Limb (tissue), 2 donors: ENCODE measurements around the gene EXPH5.

Experiments used
- DNase-seq, 2 donors: peaks; one replicate each; pipeline ENCODE4 v3.0.0-alpha.2; 2016; ENCODE audit errors: extremely low spot score in 2 of 2

Gene EXPH5

DNA sequence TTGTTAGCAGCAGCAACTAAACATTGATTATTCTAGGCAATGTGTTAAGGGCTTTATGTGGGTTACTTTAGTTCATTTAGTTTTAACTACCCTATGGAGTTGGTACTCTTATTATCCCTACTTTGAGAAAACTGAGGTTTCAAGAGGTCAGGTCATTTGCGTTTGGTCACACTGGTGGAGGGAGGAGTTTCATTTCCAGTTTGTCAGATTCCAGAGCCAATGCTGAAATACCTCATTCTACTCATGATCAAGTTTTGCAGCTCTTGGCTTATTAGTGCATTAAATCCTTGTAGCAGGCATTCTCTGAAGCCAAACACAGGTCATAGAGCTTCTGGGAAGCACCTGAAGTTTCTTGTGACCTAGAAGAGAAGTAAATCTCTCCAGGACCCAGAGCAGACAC is 71.2 kb downstream of the EXPH5 start:
- no peak for DNase-seq

DNA sequence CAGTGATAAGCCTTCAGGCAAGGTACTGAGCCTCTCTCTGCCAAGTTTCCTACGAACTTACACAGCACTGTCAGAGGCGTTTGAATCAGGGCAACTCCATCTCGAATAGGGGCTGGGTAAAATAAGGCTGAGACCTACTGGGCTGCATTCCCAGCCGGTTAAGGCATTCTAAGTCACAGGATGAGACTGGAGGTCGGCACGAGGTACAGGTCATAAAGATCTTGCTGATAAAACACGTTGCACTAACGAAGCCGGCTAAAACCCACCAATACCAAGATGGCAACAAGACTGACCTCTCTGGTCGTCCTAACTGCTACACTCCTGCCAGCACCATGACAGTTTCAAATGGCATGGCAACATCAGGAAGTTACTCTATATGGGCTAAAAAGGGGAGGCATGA is 75.0 kb downstream of the EXPH5 start:
- no peak for DNase-seq

DNA sequence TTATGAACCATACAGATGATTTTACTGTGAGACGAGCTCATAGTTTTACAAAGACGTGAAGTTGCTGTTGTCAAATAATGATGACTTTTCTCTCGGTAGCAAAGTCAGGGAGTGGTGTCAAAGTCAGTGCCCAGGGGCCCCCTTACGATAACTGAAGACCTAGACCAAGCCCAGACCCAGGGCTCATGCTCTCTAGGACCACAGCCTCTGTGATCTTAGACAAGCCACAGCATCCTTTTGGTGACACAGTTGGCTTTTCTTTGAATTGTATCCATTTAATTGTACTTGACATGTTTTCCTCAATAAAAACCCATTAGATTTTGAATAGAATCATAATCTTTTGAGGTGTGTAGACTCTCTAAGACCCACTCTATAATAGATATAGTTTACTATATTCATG is 77.4 kb downstream of the EXPH5 start:
- DNase-seq, result no peak

DNA sequence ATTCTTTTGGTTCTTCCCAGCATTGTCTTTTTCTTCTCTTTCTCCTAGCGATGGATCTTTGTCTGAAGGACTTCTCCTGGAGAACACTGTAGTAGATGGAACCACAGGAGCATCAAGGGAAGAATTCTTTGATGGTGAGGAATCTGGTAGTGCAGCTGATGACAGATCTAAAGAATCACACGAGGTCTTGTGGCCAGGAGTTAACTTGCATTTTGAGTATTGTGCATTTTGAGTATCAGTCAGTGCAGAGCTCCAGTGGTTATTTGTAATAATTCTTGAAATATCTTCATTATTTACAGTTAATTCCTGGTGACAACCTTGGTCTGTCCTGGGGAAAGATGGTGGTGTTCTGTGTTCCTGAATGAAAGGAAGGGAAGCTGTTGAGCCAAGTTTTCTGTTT is 80.9 kb downstream of the EXPH5 start:
- DNase-seq, result no peak

DNA sequence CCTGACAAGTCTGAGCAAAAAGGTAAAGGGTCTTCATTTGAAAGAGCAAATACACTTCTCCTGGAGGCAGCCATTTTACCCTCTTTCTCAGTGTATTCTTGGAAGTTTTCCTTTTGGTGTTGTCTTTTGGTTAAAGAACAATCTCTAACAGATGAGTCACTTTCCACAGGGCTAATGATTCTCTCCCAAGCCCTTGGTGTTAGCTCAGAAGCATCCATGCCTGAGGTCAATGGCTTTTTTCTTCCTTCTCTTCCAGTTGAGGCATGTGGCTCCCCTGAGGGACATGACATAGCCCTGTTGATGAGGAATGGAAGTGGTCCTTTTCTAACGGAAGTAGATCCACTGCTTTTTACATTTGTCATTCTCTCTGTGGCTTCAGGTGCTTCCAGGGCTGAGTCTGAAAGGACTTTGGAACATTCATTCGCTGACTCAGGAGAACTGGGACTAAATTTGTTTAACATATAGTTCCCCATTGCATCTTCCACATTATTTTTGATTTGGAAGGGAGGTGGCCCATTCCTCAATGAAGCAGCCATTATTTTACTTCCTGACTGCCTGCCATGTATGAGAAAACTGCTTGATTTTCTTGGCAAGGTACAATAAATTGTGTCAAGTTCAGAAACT is 81.6 kb downstream of the EXPH5 start:
- DNase-seq, result no peak

DNA sequence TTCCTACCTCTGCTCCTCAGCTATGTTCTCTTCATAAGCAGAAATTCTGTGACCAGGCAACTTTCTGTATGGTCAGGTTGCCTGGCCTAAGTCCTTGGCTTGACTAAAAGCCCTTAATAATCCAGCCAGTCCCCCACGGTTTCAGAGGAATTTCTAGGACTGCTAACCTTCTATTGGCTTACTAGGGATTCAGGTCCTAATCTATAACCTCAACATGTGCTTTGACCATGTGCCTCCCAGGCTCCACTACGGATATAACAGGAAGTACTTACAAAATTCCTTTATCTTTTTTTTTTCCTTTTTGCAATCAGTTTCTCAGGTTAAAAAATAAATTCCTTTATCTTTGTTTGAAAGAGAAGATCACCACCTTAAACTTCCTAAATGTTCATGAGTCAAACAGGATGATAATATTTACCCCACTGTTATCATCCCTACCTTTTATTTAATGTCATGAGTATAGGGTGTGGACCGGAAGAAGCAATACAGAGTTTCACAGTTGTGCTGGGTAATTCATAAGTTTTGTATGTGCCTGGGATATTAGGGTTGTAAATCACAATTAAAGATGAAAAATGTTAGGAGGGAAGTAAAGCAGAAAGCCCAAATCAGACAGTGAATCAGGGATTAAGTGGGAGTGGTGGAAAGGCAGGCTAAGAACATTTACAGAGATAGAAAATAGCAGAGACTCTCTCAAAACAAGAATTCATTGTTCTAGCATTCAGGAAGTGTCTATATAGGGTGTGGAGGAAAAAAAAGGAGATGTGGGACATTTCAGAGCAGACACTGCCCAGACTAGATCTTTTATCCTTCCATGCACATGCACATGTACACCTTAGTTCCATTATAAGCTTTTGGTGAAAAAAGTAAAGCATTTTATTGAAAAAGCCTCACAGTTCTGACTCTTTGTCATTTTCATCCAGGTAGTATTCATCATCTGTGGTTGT is 84.6 kb downstream of the EXPH5 start:
- no peak for DNase-seq

DNA sequence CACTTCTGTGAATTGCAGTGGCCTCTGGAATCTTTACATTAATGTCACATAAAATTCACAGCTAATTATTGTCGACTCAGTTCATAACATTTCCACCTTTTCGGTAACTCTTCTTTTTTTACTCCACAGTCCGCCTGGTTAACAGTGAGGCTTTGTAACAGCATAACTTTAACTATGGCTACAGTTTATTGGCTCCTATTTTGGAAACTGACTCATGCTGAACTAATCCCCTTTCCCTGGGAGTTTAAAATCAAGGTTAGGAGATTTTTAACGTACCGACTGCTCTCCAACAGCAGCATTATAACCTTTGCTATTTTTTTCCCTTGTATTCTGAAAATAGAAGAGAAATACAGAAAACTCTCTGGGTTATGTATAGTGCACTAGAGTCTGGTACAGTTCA is 92.2 kb downstream of the EXPH5 start:
- no peak for DNase-seq

DNA sequence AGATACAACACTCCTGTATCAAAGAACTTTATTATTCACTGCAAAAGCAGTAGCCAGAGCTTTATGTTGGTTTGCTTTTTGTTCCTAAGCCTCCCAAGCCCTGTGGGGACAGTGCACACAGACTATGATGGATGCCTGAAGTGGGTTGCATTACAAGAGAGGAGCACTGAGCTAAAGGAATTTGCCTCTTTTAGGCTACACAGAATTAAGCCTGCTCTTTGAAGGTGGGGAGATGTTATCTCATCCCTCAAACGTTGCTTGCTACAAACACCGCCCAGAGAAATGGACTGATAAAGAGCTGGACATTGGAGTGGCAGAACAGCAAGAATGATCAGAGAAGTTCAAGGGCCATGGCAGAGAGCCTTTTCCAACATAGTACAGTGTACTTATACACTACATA is 92.8 kb downstream of the EXPH5 start:
- no peak for DNase-seq

DNA sequence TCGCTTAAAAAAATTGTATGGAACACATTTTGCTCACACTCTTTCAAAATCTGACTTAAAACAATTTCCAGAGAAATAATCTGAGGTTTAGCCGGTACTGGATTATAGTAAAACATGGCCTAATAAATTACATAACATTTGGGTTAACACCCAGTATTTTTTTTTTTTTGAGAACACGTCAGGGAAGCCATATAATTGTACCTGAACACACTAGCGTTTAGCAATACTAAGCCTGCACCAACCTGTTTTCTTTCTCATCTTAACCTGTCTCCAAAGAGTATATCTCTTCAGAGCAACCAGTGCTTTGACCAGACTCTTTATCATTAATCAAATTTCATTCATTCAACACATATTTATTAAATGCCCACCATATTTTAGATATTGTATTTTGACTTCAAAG is 93.4 kb downstream of the EXPH5 start:
- no peak for DNase-seq

DNA sequence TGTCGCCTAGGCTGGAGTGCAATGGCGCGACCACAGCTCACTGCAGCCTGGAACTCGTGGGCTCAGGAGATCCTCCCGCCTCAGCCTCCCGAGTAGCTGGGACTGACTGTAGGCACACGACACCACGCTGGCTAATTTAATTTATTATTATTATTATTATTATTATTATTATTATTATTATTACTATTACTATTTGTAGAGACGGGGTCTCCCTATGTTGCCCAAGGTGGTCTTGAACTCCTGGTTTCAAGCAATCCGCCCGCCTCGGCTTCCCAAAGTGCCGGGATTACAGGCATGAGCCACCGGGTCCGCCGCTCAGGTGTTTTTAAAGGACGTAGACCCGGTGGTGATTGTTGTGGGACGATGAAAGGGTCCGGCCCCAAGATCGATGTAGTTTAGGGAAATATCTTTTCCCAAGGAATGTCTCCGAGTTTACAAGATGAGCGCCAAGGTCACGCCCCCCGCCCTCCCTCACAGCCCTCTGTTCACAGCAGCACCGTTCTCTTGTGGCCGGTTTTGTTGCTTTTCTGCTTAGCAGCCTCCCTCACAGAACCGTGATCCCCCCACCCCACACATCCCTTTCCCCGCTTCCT is 94.7 kb downstream of the EXPH5 start:
- DNase-seq, result peak in 1 of 2 donors; percentile 40

DNA sequence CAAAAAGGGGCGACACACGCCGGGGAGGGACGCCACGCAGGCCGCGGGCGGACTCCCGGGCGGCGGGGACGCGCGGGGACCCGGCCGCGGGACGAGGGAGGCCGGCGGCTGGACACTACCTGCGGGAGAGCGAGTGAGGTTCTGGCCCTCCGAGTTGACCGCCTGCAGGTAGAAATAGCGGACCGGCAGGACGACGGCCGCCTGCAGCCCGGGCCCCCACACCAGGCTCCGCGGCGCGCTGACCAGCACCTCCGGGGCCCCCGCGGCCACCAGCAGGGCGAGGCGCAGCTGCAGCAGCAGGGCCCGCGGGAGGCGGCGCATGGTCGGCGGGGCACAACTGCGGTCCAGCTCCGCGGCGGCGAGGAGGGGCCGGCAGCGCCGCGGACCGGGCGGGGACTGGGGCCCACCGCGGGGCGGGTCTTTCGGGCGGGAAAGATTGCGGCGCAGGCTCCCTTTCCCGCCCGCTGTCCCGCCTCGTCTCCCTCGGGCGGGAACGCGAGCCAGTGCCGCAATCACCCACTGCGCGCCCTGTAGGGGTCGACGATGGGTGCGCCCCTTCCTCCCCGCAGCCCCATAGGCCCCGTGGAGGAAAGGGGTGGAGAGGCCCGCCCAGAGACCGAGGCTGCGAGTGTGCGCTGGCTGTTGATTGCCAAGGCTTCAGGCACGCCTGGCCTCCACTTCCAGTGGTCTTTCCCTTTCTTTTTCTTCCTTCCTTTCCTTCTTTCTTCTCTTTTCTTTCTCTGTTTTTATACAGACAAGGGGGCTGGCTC is 95.3 kb downstream of the EXPH5 start, which contains the start of gene POGLUT3:
Gene POGLUT3 (minus strand): TSS at position 339 of the 770 bp plus-strand sequence. CDS start 18 bp downstream, at position 321.
- peak; percentile 73 to 86 for DNase-seq

DNA sequence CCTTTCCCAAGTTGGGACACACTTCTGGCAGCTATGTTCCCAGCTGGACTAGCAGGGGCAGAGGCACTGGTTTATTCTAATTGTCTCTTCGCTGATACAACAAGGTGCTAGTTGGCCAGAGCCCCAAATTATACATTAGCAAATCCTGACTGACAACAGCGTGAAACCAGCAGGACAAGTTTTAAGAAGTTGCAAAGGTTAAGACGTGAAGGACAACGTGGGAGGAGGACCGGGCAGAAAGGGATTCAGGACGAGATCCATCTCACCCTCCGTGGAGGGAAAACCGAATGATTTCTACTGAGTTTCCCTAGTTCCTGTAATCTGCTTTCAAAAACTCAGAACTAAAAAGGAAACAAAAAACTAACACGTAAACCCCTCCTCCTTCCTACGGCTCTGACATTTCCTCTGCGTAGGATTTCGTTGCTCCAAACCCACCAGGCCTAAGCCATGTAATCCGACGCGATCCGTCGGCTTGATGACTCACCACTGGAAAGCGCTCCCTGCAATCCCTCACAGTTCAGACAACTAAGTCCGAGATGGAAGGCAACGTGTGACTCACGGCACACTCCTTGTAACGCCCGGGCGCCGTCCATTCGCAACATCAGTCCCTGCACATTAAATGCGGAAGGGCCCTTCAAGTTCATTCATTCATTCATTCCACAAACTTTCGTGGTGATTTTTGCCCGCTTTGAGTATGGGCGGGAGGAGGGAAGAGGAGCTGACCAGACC is 96.1 kb downstream of the EXPH5 start:
- DNase-seq, result peak; percentile 85 to 93

DNA sequence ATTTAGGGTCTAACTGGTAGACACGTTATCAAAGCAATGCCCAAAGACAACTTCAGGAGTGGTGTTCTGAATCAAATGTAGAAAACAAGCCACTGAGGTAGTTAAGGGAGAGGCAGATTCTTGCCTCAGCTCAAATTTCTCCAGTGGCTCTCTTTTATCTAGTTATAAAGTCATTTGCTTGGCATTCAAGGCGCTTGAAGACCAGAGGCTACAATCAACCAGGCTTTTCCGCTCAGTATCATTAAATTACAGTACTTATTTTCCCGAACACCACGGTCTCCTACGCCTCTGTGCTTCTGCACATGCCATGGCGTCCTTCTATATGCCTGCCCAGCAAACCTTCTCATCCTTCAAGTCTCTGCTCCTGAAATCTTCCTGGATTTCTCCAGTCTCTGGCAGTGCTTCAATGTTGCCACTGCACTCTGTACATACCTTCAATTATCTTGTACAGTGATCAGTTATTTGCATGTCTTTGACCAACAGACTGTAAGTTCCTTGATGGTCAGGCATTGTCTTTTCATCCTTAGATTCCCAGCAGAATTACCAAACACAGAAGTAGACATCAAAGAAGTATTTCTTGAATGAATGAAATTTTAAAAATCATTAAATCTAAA is 96.8 kb downstream of the EXPH5 start:
- DNase-seq, result no peak

DNA sequence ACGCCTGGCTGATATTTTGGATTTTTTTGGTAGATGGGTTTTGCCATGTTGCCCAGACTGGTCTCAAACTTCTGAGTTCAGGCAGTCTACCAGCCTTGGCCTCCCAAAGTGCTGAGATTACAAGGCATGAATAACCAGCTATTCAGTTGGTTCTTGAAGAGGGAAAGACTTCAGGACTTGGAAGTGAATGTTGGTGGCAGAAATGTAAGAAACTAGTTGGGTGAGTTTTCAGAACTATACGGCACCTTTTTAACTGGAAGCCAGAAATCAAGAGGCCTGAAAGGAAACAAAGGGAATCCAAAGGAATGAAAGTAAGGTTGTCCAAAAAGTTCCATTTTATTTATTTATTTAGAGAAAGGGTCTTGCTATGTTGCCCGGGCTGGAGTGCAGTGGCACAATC is 98.2 kb downstream of the EXPH5 start:
- no peak for DNase-seq

DNA sequence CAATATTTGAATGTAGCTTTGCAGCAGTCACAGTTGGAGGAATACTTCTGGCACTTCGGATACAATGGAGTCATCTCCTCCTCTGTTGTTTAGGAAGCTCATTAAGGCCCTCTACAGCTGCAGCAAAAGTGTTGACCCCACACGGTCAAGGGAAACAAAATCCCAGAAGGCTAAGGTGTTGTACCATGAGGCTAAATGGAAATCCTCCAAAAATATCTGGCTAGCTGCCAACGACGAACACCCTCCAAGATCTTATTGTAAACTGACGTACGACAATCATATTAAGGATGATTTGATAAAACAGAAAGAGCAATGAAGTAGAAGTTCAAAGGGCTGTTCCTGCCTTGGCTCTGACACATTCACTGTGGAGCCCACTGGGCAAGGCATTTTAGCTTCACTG is 99.4 kb downstream of the EXPH5 start:
- no peak for DNase-seq

DNA sequence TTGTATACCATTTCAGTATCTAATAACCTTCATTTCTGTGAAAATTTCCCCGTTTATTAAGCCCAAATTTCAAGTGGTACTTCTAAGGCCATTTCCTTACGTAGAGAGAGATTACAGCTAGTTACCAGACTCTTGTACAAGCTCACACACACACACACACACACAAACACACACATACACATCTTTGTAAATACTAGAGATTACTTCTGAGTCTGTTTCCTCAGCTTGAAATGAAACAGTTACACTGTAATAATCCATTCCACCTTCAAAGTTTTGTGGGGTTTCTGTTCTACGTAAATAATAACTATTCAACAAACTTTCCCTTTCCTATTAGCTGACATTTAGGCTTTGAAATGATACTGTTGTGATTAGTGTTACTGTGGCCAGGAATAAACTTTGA is 101.6 kb downstream of the EXPH5 start:
- no peak for DNase-seq

DNA sequence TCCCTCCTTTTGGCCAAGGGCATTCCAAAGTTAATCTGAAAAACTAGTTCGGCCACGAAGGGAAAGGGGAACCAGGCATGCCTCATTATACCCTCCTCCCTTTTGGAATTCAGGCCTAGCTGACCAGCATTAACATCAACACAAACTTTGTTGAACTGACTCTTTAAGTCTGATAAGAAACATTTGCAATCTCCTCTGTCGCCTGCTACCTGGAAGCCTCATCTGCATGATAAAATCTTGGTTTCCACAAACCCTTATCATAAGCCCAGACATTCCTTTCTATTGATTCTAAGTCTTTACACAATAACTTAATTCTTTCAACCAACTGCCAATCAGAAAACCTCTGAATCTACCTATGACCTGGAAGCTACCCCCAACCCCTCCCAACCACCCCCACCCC is 106.7 kb downstream of the EXPH5 start:
- DNase-seq, result no peak

DNA sequence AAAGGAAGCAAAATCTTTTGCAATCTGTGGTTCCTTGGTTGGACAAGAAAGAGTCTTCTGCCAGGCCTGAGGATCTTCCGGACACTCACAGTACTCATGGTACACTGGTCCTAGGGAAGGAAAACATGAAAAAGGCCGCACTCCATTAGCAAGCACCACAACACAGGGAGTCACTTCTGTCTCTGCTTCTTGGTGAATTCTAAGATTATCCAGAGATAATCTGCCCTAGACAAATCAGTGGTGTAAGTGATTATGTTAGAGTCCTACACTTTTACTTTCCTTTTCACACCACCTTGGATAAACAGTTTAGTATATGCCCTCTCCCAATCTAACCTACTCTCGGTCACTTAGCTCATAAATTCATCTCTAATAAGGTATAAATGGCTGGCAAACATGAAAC is 107.2 kb downstream of the EXPH5 start:
- no peak for DNase-seq

DNA sequence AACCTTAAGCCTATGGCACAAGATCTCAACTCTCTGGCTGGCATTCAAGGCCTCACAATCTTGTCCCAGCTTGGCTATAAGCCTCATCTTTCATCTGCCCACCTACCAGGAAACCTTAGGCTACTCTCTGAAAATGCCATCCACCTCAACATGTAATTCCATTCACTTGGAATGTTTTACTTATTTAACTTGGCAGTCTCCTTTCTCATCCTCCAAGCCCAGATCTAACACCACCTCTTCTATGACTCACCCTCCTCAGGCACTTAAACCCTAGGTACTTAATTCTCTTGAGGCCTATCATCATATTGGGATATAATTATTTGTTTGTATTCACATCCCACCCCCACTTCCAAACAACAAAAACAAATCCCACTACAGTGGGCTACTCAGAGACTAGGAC is 110.4 kb downstream of the EXPH5 start:
- DNase-seq, result no peak

DNA sequence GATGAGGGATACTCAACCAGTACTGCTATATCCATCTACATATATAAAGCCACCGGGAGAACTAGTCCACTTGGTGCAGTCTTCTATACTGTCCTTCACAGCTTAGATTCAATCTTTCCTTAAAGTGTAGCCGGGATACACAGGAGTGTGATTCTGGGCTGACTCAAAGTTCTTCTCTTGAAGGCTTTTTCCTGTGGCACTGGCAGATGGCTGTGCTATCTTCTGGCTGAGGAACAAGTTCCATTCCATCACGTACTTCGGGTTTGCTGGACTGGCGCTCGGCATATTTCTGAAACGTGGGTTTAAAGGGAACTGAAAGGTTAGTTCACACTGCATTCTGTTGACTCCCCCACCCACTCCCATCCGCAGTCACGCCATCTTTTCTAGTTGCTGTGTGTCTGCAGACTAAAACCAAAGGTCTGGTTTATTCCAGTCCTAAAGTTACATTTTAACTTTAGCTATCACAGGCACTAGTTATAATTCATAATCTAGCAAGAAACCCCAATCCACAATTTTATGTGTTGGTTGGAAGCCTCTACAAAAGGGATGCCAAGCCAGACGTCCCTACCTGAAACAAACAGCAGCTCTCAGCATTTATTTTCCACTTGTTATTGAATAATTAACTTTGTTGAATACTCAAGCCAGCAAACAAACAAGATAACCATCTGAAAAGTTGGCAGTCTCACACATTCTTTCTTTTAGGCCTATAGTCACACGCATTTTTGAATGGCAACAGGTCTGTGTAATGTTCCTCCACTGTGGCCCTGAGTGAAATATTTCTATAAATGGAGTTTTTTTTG is 118.7 kb downstream of the EXPH5 start:
- no peak for DNase-seq
